GM12878 (cell line): ENCODE results near the gene IQCK. TPM values are rescaled to one million over a fixed set of nuclear protein-coding genes. Genes with fewer than 3 reads are reported as not detected.

Source experiments
- CTCF ChIP-seq, 3 experiments: IDR thresholded peaks in 2 of 3; conservative IDR thresholded peaks in 1 of 3; 2 replicates each; pipeline ENCODE4 v1.5.1; 2011; ENCODE audit warnings: low read depth in 3 of 3, low read length in 3 of 3, mild to moderate bottlenecking in 3 of 3, control low read depth in 2 of 3, moderate library complexity in 2 of 3, inconsistent platforms in 1 of 3, mixed read lengths in 1 of 3; ENCODE audit not compliant: control insufficient read depth in 2 of 3, insufficient read depth in 1 of 3; ENCODE audit errors: extremely low read depth in 1 of 3
- HDAC6 ChIP-seq: fragments of 200-600 bp; sonication (generic); IDR thresholded peaks from one replicate; pipeline ENCODE4 v1.8.0; 2017; ENCODE audit warnings: antibody characterized with exemption; ENCODE audit not compliant: unreplicated experiment
- HDGF ChIP-seq: fragments of 450-650 bp; IDR thresholded peaks from 2 replicates; pipeline ENCODE4 v1.6.1; 2016; ENCODE audit warnings: antibody characterized with exemption
- polyA plus RNA-seq, 11 experiments: library from polyadenylated mRNA; depleted of rRNA in 4 of 11; unstranded in 6 of 11; stranded (reverse) in 5 of 11; fragments of >200 nt; fragmentation: Nextera tagmentation in 4 of 11; fragmentation: Illumina TruSeq in 1 of 11; extraction: Ambion mirVana in 4 of 11; extraction: Trizol in 1 of 11; gene quantifications; 1 replicate in 1 of 11; 2 replicates in 10 of 11; pipeline versions ENCODE4 v1.2.1 to v1.2.3, GENCODE V29; 2011 to 2016; ENCODE audit warnings: inconsistent platforms in 2 of 11, missing spikeins in 2 of 11, low read depth in 1 of 11
- small RNA-seq: library from RNA; depleted of rRNA; stranded (forward); fragments of <200 nt; gene quantifications from one replicate; pipeline ENCODE3, GENCODE V24; 2014
- total RNA-seq, 4 experiments: library from RNA; depleted of rRNA in 3 of 4; stranded (reverse); fragments of >200 nt in 3 of 4; fragmentation: Illumina TruSeq in 1 of 4; extraction: Trizol in 1 of 4; gene quantifications; 2 replicates each; pipeline versions ENCODE4 v1.2.1 to v1.2.3, GENCODE V29; 2013 to 2021

Gene IQCK
- total and polyA plus RNA-seq, 10 of the 15 experiments (the other 5 are each of a cell fraction or from before 2014, with no cell fraction given), result 1.0 to 4.2 (median 2.4) TPM

- TF ChIP-seq CTCF (IDR thresholded peaks at IDR 0.05 in 2 of 3, conservative IDR thresholded peaks at IDR 0.05 in 1 of 3; ENCODE audit: control insufficient read depth in 2 of 3, extremely low read depth in 1 of 3, insufficient read depth in 1 of 3, low read depth in 3 of 3, low read length in 3 of 3), result peak; percentile 94 to 98 (median 96); a peak in 5 of 6 replicates
- TF ChIP-seq HDAC6, result no peak
- no peak for TF ChIP-seq HDGF
These were observed 189.3 kb downstream of the IQCK start (continued) for GRCh38 chr16:19907161-19907992.

Small RNA genes within 50 kb of the gene (small RNA-seq; reads per million reads assigned to genes)
- not detected for gene LARP7P2

Other genes with a start within 250 kb of the IQCK start
- 19.9 and 23.3 TPM in 2 replicates for gene GDE1, start 196.2 kb upstream of the IQCK start, total RNA-seq (2014; rRNA removed)
- gene GDE1, start 196.2 kb upstream of the IQCK start, total RNA-seq (2014; rRNA removed; fragmentation: Illumina TruSeq; extraction: Trizol), result 20.6 and 20.8 TPM in 2 replicates
- gene GDE1, start 196.2 kb upstream of the IQCK start, total RNA-seq (2021), result 23.0 and 26.7 TPM in 2 replicates
- gene GDE1, start 196.2 kb upstream of the IQCK start, polyA plus RNA-seq (2011; rRNA removed), result 19.9 and 23.3 TPM in 2 replicates
- 25.0 and 31.2 TPM in 2 replicates for gene GDE1, start 196.2 kb upstream of the IQCK start, polyA plus RNA-seq (2014; fragmentation: Illumina TruSeq; extraction: Trizol)
- gene GDE1, start 196.2 kb upstream of the IQCK start, polyA plus RNA-seq (2014; fragmentation: Nextera tagmentation; extraction: Ambion mirVana), result 10 to 100 TPM; 14.8 to 17.3 TPM
- 21.3 and 22.0 TPM in 2 replicates for gene GDE1, start 196.2 kb upstream of the IQCK start, polyA plus RNA-seq (2014; rRNA removed)
- 10 to 100 TPM; 29.6 to 31.8 TPM for gene GDE1, start 196.2 kb upstream of the IQCK start, polyA plus RNA-seq (2016; fragmentation: Nextera tagmentation; extraction: Ambion mirVana)
- 24.3 and 26.8 TPM in 2 replicates for gene CCP110, start 194.3 kb upstream of the IQCK start, total RNA-seq (2014; rRNA removed)
- gene CCP110, start 194.3 kb upstream of the IQCK start, total RNA-seq (2014; rRNA removed; fragmentation: Illumina TruSeq; extraction: Trizol), result 28.2 and 29.3 TPM in 2 replicates
- 18.7 and 25.1 TPM in 2 replicates for gene CCP110, start 194.3 kb upstream of the IQCK start, total RNA-seq (2021)
- gene CCP110, start 194.3 kb upstream of the IQCK start, polyA plus RNA-seq (2011; rRNA removed), result 34.7 and 50.9 TPM in 2 replicates
- 32.8 and 37.3 TPM in 2 replicates for gene CCP110, start 194.3 kb upstream of the IQCK start, polyA plus RNA-seq (2014; fragmentation: Illumina TruSeq; extraction: Trizol)
- 1 to 10 TPM; 6.4 to 7.9 TPM for gene CCP110, start 194.3 kb upstream of the IQCK start, polyA plus RNA-seq (2014; fragmentation: Nextera tagmentation; extraction: Ambion mirVana)
- gene CCP110, start 194.3 kb upstream of the IQCK start, polyA plus RNA-seq (2014; rRNA removed), result 18.6 and 19.6 TPM in 2 replicates
- gene CCP110, start 194.3 kb upstream of the IQCK start, polyA plus RNA-seq (2016; fragmentation: Nextera tagmentation; extraction: Ambion mirVana), result 10 to 100 TPM; 35.0 to 38.1 TPM
- 22.1 and 22.5 TPM in 2 replicates for gene VPS35L, start 162.6 kb upstream of the IQCK start, total RNA-seq (2014; rRNA removed)
- 27.3 and 27.8 TPM in 2 replicates for gene VPS35L, start 162.6 kb upstream of the IQCK start, total RNA-seq (2014; rRNA removed; fragmentation: Illumina TruSeq; extraction: Trizol)
- gene VPS35L, start 162.6 kb upstream of the IQCK start, total RNA-seq (2021), result 35.7 and 42.3 TPM in 2 replicates
- 14.9 TPM in 2 replicates for gene VPS35L, start 162.6 kb upstream of the IQCK start, polyA plus RNA-seq (2011; rRNA removed)
- gene VPS35L, start 162.6 kb upstream of the IQCK start, polyA plus RNA-seq (2014; fragmentation: Illumina TruSeq; extraction: Trizol), result 34.3 and 34.4 TPM in 2 replicates
- gene VPS35L, start 162.6 kb upstream of the IQCK start, polyA plus RNA-seq (2014; fragmentation: Nextera tagmentation; extraction: Ambion mirVana), result 10 to 100 TPM; 15.2 to 20.2 TPM
- gene VPS35L, start 162.6 kb upstream of the IQCK start, polyA plus RNA-seq (2014; rRNA removed), result 23.6 and 24.8 TPM in 2 replicates
- gene VPS35L, start 162.6 kb upstream of the IQCK start, polyA plus RNA-seq (2016; fragmentation: Nextera tagmentation; extraction: Ambion mirVana), result 10 to 100 TPM; 43.6 to 44.1 TPM
- gene KNOP1, start within 50 bp of the IQCK start, total RNA-seq (2014; rRNA removed), result 13.8 and 16.8 TPM in 2 replicates
- gene KNOP1, start within 50 bp of the IQCK start, total RNA-seq (2014; rRNA removed; fragmentation: Illumina TruSeq; extraction: Trizol), result 32.1 and 36.0 TPM in 2 replicates
- gene KNOP1, start within 50 bp of the IQCK start, total RNA-seq (2021), result 27.0 and 29.7 TPM in 2 replicates
- gene KNOP1, start within 50 bp of the IQCK start, polyA plus RNA-seq (2011; rRNA removed), result 19.8 and 28.3 TPM in 2 replicates
- 47.2 and 50.3 TPM in 2 replicates for gene KNOP1, start within 50 bp of the IQCK start, polyA plus RNA-seq (2014; fragmentation: Illumina TruSeq; extraction: Trizol)
- gene KNOP1, start within 50 bp of the IQCK start, polyA plus RNA-seq (2014; fragmentation: Nextera tagmentation; extraction: Ambion mirVana), result 10 to 100 TPM; 35.1 to 46.4 TPM
- 28.1 and 28.5 TPM in 2 replicates for gene KNOP1, start within 50 bp of the IQCK start, polyA plus RNA-seq (2014; rRNA removed)
- gene KNOP1, start within 50 bp of the IQCK start, polyA plus RNA-seq (2016; fragmentation: Nextera tagmentation; extraction: Ambion mirVana), result 10 to 100 TPM; 30.6 to 33.5 TPM
- gene GPRC5B, start 166.6 kb downstream of the IQCK start, total RNA-seq (2014; rRNA removed), result under 0.01 TPM in 1 of 2 replicates, not detected in the other
- 0.04 TPM in 1 of 2 replicates, not detected in the other for gene GPRC5B, start 166.6 kb downstream of the IQCK start, total RNA-seq (2014; rRNA removed; fragmentation: Illumina TruSeq; extraction: Trizol)
- gene GPRC5B, start 166.6 kb downstream of the IQCK start, total RNA-seq (2021), result 0.23 and 0.32 TPM in 2 replicates
- 0.01 and 0.12 TPM in 2 replicates for gene GPRC5B, start 166.6 kb downstream of the IQCK start, polyA plus RNA-seq (2011; rRNA removed)
- 0.07 and 0.35 TPM in 2 replicates for gene GPRC5B, start 166.6 kb downstream of the IQCK start, polyA plus RNA-seq (2014; fragmentation: Illumina TruSeq; extraction: Trizol)
- gene GPRC5B, start 166.6 kb downstream of the IQCK start, polyA plus RNA-seq (2014; fragmentation: Nextera tagmentation; extraction: Ambion mirVana), result under 1 TPM in 1 of 2 experiments, not detected in 1; 0.40 TPM
- gene GPRC5B, start 166.6 kb downstream of the IQCK start, polyA plus RNA-seq (2014; rRNA removed), result 0.03 and 0.27 TPM in 2 replicates
- under 1 TPM; 0.33 to 0.42 TPM for gene GPRC5B, start 166.6 kb downstream of the IQCK start, polyA plus RNA-seq (2016; fragmentation: Nextera tagmentation; extraction: Ambion mirVana)